Lower leg skin (tissue), 3 donors: ENCODE measurements around the gene BLOC1S4.

Experiments
- CTCF ChIP-seq, 3 donors: fragments of 450-650 bp; IDR thresholded peaks; one replicate each; pipeline ENCODE4 v1.5.1; 2016; ENCODE audit warnings: antibody characterized with exemption in 3 of 3, mild to moderate bottlenecking in 3 of 3, moderate library complexity in 2 of 3
- POLR2A ChIP-seq, 2 donors: fragments of 450-650 bp; IDR thresholded peaks; one replicate each; pipeline ENCODE4 v1.6.1; 2016 to 2017; ENCODE audit warnings: antibody characterized with exemption in 2 of 2, mild to moderate bottlenecking in 1 of 2, moderate library complexity in 1 of 2

GRCh38 chr4:6684656-6685055 lies 31.3 kb upstream of the BLOC1S4 start:
- TF ChIP-seq CTCF (IDR thresholded peaks at IDR 0.05) (no peak), POLR2A (IDR thresholded peaks at IDR 0.05) (no peak)
